SK-N-SH treated with all-trans-retinoic acid at 6 μM for 48 hours (cell line): ENCODE measurements around the gene GRM4.

ENCODE experiments used
- BACH2 ChIP-seq: fragments of 250-450 bp; sonication (Bioruptor Pico); IDR thresholded peaks from 2 replicates; pipeline ENCODE4 v1.9.0; 2021; ENCODE audit warnings: mild to moderate bottlenecking, borderline replicate concordance
- ESRRG ChIP-seq: fragments of 250-450 bp; sonication (Bioruptor Pico); IDR thresholded peaks from 2 replicates; pipeline ENCODE4 v1.6.1; 2021; ENCODE audit warnings: mild to moderate bottlenecking
- PATZ1 ChIP-seq: fragments of 250-450 bp; sonication (Bioruptor Pico); IDR thresholded peaks from 2 replicates; pipeline ENCODE4 v1.8.0; 2020; ENCODE audit warnings: mild to moderate bottlenecking, moderate library complexity, borderline replicate concordance
- RARB ChIP-seq: fragments of 250-450 bp; sonication (Bioruptor Pico); IDR thresholded peaks from 2 replicates; pipeline ENCODE4 v1.8.0; 2021; ENCODE audit warnings: mild to moderate bottlenecking, moderate library complexity
- ZNF565 ChIP-seq: fragments of 450-650 bp; formaldehyde crosslinking; conservative IDR thresholded peaks from 2 replicates; pipeline ENCODE4 v1.5.0; 2020; ENCODE audit warnings: low read depth, mild to moderate bottlenecking, moderate library complexity
- ZNF70 ChIP-seq: fragments of 450-650 bp; formaldehyde crosslinking; IDR thresholded peaks from 2 replicates; pipeline ENCODE4 v1.5.0; 2020; ENCODE audit warnings: mild to moderate bottlenecking, moderate library complexity
- ZNF8 ChIP-seq: fragments of 450-650 bp; formaldehyde crosslinking; IDR thresholded peaks from 2 replicates; pipeline ENCODE4 v1.5.0; 2020; ENCODE audit warnings: mild to moderate bottlenecking, moderate library complexity

DNA sequence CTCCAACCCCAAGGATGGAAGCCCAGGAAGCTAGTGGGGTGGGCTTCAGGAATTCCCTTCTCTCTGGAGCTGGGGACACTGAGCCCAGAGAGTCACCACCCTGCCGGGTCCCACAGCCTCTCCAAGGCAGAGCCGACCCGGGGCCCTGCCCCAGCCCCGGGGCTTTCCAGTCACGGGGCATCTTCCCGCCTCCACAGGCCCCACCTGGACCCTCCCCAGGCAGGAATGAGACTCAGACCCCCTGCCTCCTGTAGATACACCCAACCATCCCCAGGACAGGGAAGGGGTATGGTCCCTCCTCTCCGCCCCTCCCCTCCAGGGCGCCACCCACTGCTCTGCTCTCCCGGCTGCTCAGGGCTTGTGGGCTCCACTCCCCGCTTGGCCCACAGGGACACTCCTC is 53.3 kb downstream of the GRM4 start:
- TF ChIP-seq ESRRG (CRISPR knock-in tag), result no peak
- TF ChIP-seq ZNF565 (CRISPR knock-in tag), result no peak
- no peak for TF ChIP-seq ZNF70 (CRISPR knock-in tag)
- TF ChIP-seq ZNF8 (CRISPR knock-in tag), result no peak
- TF ChIP-seq RARB (CRISPR knock-in tag), result no peak
- no peak for TF ChIP-seq PATZ1 (CRISPR knock-in tag)
- no peak for TF ChIP-seq BACH2 (CRISPR knock-in tag)
